ENCODE measurements around the gene TRAPPC5.

Gene TRAPPC5

GRCh38 chr19:7734220-7735203 lies 53.9 kb downstream of the TRAPPC5 start:
- DNase-seq, result no peak

DNA sequence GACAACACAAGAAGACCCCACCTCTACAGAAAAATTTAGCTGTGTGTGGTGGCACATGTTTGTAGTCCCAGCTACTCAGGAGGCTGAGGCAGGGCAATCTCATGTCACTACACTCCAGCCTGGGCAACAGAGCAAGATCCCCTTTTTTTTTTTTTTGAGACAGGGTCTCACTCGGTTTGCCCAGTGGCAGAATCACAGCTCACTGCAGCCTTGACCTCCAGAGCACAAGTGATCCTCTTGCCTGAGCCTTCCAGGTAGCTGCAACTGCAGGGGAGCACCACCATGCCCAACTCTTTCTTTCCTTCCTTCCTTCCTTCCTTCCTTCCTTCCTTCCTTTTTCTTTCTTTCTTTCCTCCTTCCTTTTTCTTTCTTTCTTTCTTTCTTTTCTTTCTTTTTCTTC lies 55.5 kb downstream of the TRAPPC5 start:
- DNase-seq, result no peak

DNA sequence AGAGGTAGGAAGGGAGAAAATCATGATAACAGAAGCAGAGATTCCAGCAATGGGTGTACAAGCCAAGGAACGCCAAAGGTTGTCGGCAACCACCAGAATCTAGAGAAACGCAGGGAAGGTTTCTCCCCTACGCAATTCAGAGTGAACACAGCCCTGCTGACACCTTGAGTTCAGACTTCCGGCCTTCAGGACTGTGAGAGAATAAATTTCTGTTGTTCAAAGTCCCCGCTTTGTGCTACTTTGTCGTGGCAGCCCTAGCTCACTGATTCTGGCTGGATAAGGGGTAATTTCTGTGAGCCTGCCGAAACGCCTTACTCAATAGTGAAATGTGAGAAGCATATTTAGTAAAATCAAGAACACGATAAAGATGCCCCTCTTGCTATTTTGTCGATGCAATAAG lies 56.6 kb downstream of the TRAPPC5 start:
- no peak for DNase-seq

All from NCI-H1694 (cell line).